IMR-90 (cell line): ENCODE results near the gene DPP10. TPM values are rescaled to one million over a fixed set of nuclear protein-coding genes. Genes with fewer than 3 reads are reported as not detected.

ENCODE experiments used
- ATAC-seq: fragments of 200-7000 bp; cut with Tn5 transposase; 2 replicates; pipeline ENCODE4 v1.9.1; 2020; ENCODE audit warnings: low read depth, mild to moderate bottlenecking, moderate library complexity
- BruUV-seq: library from RNA; stranded (reverse); fragments of 400-500 nt; replicated peaks from 2 replicates; lab custom pipeline; 2021; lab: Mats Ljungman, UMichigan
- CTCF ChIA-PET: fragments of 300-600 bp; formaldehyde crosslinking; extraction: SDS; loops from one replicate; lab custom pipeline; 2021; ENCODE audit warnings: antibody characterized with exemption; lab: Yijun Ruan, JAX
- POLR2A ChIA-PET: fragments of 300-600 bp; sonication (Branson Sonifier 250); formaldehyde crosslinking; loops from one replicate; lab custom pipeline; 2022; ENCODE audit warnings: antibody characterized with exemption; ENCODE audit not compliant: unreplicated experiment; lab: Charles Lee
- DNase-seq: peaks from one replicate; pipeline ENCODE4 v3.0.0; 2013
- H2AFZ ChIP-seq: replicated peaks from 2 replicates; pipeline ENCODE3; 2013; ENCODE audit warnings: low read length, mild to moderate bottlenecking; ENCODE audit not compliant: poor library complexity
- H2AK5ac ChIP-seq: 2 replicates; pipeline ENCODE4 v1.6.1; 2013; ENCODE audit warnings: low read depth, low read length, inconsistent platforms
- H2AK9ac ChIP-seq: replicated peaks from 2 replicates; pipeline ENCODE3; 2013; ENCODE audit warnings: mild to moderate bottlenecking, low read depth, low read length, moderate library complexity; ENCODE audit not compliant: poor library complexity
- H2BK120ac ChIP-seq: 2 replicates; pipeline ENCODE4 v1.6.1; 2013; ENCODE audit warnings: low read depth, low read length, inconsistent platforms
- H2BK15ac ChIP-seq: 3 replicates; pipeline ENCODE4 v1.6.1; 2013; ENCODE audit warnings: low read depth, low read length, inconsistent platforms
- H2BK20ac ChIP-seq: 2 replicates; pipeline ENCODE4 v1.6.1; 2013; ENCODE audit warnings: low read depth, mild to moderate bottlenecking, inconsistent platforms, low read length, moderate library complexity
- H2BK5ac ChIP-seq: 2 replicates; pipeline ENCODE4 v1.6.1; 2013; ENCODE audit warnings: mild to moderate bottlenecking, low read depth, low read length, inconsistent platforms; ENCODE audit not compliant: poor library complexity, severe bottlenecking
- H3K14ac ChIP-seq: replicated peaks from 2 replicates; pipeline ENCODE4 v1.6.1; 2013; ENCODE audit warnings: low read depth, low read length, inconsistent platforms
- H3K18ac ChIP-seq: 2 replicates; pipeline ENCODE4 v1.6.1; 2013; ENCODE audit warnings: low read depth, low read length, control low read depth
- H3K23ac ChIP-seq: 2 replicates; pipeline ENCODE4 v1.6.1; 2013; ENCODE audit warnings: low read depth, low read length, inconsistent platforms
- H3K27ac ChIP-seq: 2 replicates; pipeline ENCODE4 v1.5.1; 2013; ENCODE audit warnings: mild to moderate bottlenecking, control low read depth, low read length; ENCODE audit not compliant: insufficient read depth
- H3K27me3 ChIP-seq: 2 replicates; pipeline ENCODE4 v1.6.1; 2013; ENCODE audit warnings: low read length; ENCODE audit not compliant: control insufficient read depth, insufficient read depth
- H3K36me3 ChIP-seq: 2 replicates; pipeline ENCODE4 v1.6.1; 2013; ENCODE audit warnings: low read length, mixed read lengths; ENCODE audit not compliant: control insufficient read depth, insufficient read depth
- H3K4ac ChIP-seq: 2 replicates; pipeline ENCODE4 v1.6.1; 2013; ENCODE audit warnings: low read depth, low read length, inconsistent platforms
- H3K4me1 ChIP-seq: 2 replicates; pipeline ENCODE4 v1.6.1; 2013; ENCODE audit warnings: low read length, mixed read lengths; ENCODE audit not compliant: control insufficient read depth, insufficient read depth
- H3K4me2 ChIP-seq: 2 replicates; pipeline ENCODE4 v1.6.1; 2013; ENCODE audit warnings: low read depth, mild to moderate bottlenecking, control low read depth, low read length, moderate library complexity
- H3K4me3 ChIP-seq: 2 replicates; pipeline ENCODE4 v1.5.1; 2013; ENCODE audit warnings: low read depth, mild to moderate bottlenecking, control low read depth, low read length, moderate library complexity; ENCODE audit not compliant: insufficient read depth
- H3K56ac ChIP-seq: 2 replicates; pipeline ENCODE4 v1.6.1; 2013; ENCODE audit warnings: low read length, inconsistent platforms; ENCODE audit not compliant: insufficient read depth; ENCODE audit errors: extremely low read depth
- H3K79me1 ChIP-seq, 2 experiments: 2 replicates each; pipeline ENCODE4 v1.6.1; 2013; ENCODE audit warnings: low read length in 2 of 2, inconsistent platforms in 1 of 2, low read depth in 1 of 2
- H3K9ac ChIP-seq: 2 replicates; pipeline ENCODE4 v1.6.1; 2013; ENCODE audit warnings: low read depth, low read length, control low read depth
- H3K9me1 ChIP-seq: 2 replicates; pipeline ENCODE4 v1.6.1; 2013; ENCODE audit warnings: low read length, inconsistent platforms; ENCODE audit not compliant: insufficient read depth
- H3K9me3 ChIP-seq: 2 replicates; pipeline ENCODE4 v1.6.1; 2013; ENCODE audit warnings: low read length; ENCODE audit not compliant: control insufficient read depth, insufficient read depth
- H4K20me1 ChIP-seq: 2 replicates; pipeline ENCODE4 v1.6.1; 2013; ENCODE audit warnings: low read length, inconsistent platforms; ENCODE audit not compliant: insufficient read depth
- H4K5ac ChIP-seq: 2 replicates; pipeline ENCODE4 v1.6.1; 2013; ENCODE audit warnings: mild to moderate bottlenecking, low read depth, low read length, control low read depth
- H4K8ac ChIP-seq, 2 experiments: 2 replicates each; pipeline ENCODE4 v1.6.1; 2013; ENCODE audit warnings: low read depth in 2 of 2, low read length in 2 of 2, control low read depth in 1 of 2, inconsistent platforms in 1 of 2
- H4K91ac ChIP-seq: 2 replicates; pipeline ENCODE4 v1.6.1; 2013; ENCODE audit warnings: low read depth, low read length, inconsistent platforms; ENCODE audit not compliant: insufficient read depth
- BHLHE40 ChIP-seq: fragments of 150-350 bp; IDR thresholded peaks from 2 replicates; pipeline ENCODE4 v1.6.1; 2016; ENCODE audit warnings: mild to moderate bottlenecking, low read depth, low read length
- CEBPB ChIP-seq: IDR thresholded peaks from 2 replicates; pipeline ENCODE4 v1.6.1; 2012; ENCODE audit warnings: low read depth, low read length, improper control_type of control experiment
- CHD1 ChIP-seq: IDR thresholded peaks from 2 replicates; pipeline ENCODE4 v1.6.1; 2012; ENCODE audit warnings: low read depth, low read length, improper control_type of control experiment
- FOS ChIP-seq: fragments of 150-350 bp; IDR thresholded peaks from 2 replicates; pipeline ENCODE4 v1.6.1; 2016; ENCODE audit warnings: low read depth, low read length
- MAZ ChIP-seq: IDR thresholded peaks from 2 replicates; pipeline ENCODE4 v1.6.1; 2012; ENCODE audit warnings: low read depth, mild to moderate bottlenecking, low read length, improper control_type of control experiment, moderate library complexity, borderline replicate concordance
- MXI1 ChIP-seq: IDR thresholded peaks from 2 replicates; pipeline ENCODE4 v1.6.1; 2012; ENCODE audit warnings: low read depth, mild to moderate bottlenecking, low read length, moderate library complexity, borderline replicate concordance
- POLR2A ChIP-seq: IDR thresholded peaks from 2 replicates; pipeline ENCODE4 v1.6.1; 2012; ENCODE audit warnings: mild to moderate bottlenecking, low read depth, low read length
- RAD21 ChIP-seq: IDR thresholded peaks from 2 replicates; pipeline ENCODE4 v1.6.1; 2012; ENCODE audit warnings: low read length, improper control_type of control experiment
- RCOR1 ChIP-seq: IDR thresholded peaks from 2 replicates; pipeline ENCODE4 v1.6.1; 2012; ENCODE audit warnings: mild to moderate bottlenecking, low read length, improper control_type of control experiment; ENCODE audit not compliant: insufficient replicate concordance
- RFX5 ChIP-seq: IDR thresholded peaks from 2 replicates; pipeline ENCODE4 v1.8.0; 2012; ENCODE audit warnings: low read depth, mild to moderate bottlenecking, low read length, moderate library complexity
- dilution Hi-C: fragments of 300-500 bp; cut with HindIII; formaldehyde crosslinking; loops from one replicate; pipeline ENCODE4 v1.14.3; 2018; ENCODE audit warnings: low sequenced_read_pairs; ENCODE audit not compliant: unreplicated experiment
- in situ Hi-C: fragments of 300-500 bp; cut with MboI; formaldehyde crosslinking; loops from 3 replicates; pipeline ENCODE4 v1.14.3; 2019; ENCODE audit warnings: low sequenced_read_pairs, inconsistent platforms, mixed read lengths
- intact Hi-C: fragments of 100-400 bp; cut with micrococcal nuclease; formaldehyde crosslinking; loops from 2 replicates; pipeline ENCODE4 v1.10.0; 2022
- polyA plus RNA-seq, 3 experiments: library from polyadenylated mRNA; depleted of rRNA; stranded (reverse); fragments of >200 nt; gene quantifications; 2 replicates each; pipeline ENCODE4 v1.2.3, GENCODE V29; 2012; ENCODE audit warnings: low replicate concordance in 1 of 3
- total RNA-seq: library from RNA; depleted of rRNA; stranded (reverse); fragments of >200 nt; gene quantifications from 2 replicates; pipeline ENCODE4 v1.2.3, GENCODE V29; 2012
- TF ChIP-seq, protein P1 (sequence below): conservative IDR thresholded peaks from 2 replicates; pipeline ENCODE4 v1.5.1; 2012; ENCODE audit warnings: mild to moderate bottlenecking, low read depth, low read length, improper control_type of control experiment
- TF ChIP-seq, protein P2 (sequence below): fragments of 150-350 bp; IDR thresholded peaks from 2 replicates; pipeline ENCODE4 v1.6.1; 2017; ENCODE audit warnings: mild to moderate bottlenecking, antibody characterized with exemption, low read length, low read depth

The DPP10 gene
- total and polyA plus RNA-seq, 2 of the 4 experiments (the other 2 are of a cell fraction), result not detected

DNA sequence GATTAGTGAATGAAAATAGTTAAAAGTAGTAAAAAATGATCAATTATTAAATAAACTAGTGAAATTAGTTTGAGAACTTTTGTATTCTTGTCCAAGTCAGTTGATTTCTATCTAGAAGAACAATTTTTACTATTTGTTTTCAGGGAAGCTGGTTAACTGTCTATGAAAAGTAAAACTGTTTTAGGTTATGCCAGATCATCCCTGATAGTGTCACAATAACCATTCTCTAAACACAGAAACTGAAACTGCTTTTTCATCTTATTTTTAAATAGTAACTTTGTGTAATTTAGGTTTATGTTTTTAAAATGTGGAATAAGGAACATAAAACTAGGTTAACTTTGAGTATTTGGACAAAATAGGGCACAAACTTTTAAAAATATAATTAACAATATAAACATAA lies 1087.2 kb downstream of the DPP10 start:
- Histone ChIP-seq H3K27me3 (no peaks in the 10 kb centered on the region), H4K20me1 (no peaks in the 10 kb centered on the region), H4K8ac (no peak overlapping the region), H3K79me1 (no peaks in the 10 kb centered on the region), H3K9me3 (peaks cover 2% of the 10 kb centered on the region; the same call in 1 of the 2 replicates), H2AK5ac (no peak overlapping the region), H3K4ac (no peak overlapping the region), H2BK5ac (no peak overlapping the region), H2BK20ac (no peak overlapping the region), H2BK15ac (no peak overlapping the region), H4K5ac (no peak overlapping the region), H3K9me1 (no peaks in the 10 kb centered on the region), H2AFZ (no peak overlapping the region), H3K4me1 (no peaks in the 10 kb centered on the region), H2BK120ac (no peak overlapping the region), H3K27ac (no peak overlapping the region), H3K56ac (no peak overlapping the region), H3K36me3 (no peaks in the 10 kb centered on the region), H3K14ac (no peak overlapping the region), H3K4me2 (no peak overlapping the region), H3K18ac (no peak overlapping the region), H3K23ac (no peak overlapping the region), H3K9ac (no peak overlapping the region), H2AK9ac (no peak overlapping the region), H4K91ac (no peak overlapping the region), H3K4me3 (no peak overlapping the region)
- intact Hi-C loops (no loop called here), in situ Hi-C loops (no loop called here), dilution Hi-C loops (no loop called here)
- ChIA-PET POLR2A (no interaction called here), CTCF (no interaction called here)
- DNase-seq (no peak), ATAC-seq (no peak)
- no TSS peak for BruUV-seq
- TF ChIP-seq CEBPB (no peak), CHD1 (no peak), FOS (no peak), RAD21 (no peak), MXI1 (no peak), POLR2A (no peak), MAZ (no peak), RCOR1 (no peak), RFX5 (no peak), BHLHE40 (no peak)
- TF ChIP-seq, protein P1, sequence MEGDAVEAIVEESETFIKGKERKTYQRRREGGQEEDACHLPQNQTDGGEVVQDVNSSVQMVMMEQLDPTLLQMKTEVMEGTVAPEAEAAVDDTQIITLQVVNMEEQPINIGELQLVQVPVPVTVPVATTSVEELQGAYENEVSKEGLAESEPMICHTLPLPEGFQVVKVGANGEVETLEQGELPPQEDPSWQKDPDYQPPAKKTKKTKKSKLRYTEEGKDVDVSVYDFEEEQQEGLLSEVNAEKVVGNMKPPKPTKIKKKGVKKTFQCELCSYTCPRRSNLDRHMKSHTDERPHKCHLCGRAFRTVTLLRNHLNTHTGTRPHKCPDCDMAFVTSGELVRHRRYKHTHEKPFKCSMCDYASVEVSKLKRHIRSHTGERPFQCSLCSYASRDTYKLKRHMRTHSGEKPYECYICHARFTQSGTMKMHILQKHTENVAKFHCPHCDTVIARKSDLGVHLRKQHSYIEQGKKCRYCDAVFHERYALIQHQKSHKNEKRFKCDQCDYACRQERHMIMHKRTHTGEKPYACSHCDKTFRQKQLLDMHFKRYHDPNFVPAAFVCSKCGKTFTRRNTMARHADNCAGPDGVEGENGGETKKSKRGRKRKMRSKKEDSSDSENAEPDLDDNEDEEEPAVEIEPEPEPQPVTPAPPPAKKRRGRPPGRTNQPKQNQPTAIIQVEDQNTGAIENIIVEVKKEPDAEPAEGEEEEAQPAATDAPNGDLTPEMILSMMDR, result no peak
- TF ChIP-seq, protein P2, sequence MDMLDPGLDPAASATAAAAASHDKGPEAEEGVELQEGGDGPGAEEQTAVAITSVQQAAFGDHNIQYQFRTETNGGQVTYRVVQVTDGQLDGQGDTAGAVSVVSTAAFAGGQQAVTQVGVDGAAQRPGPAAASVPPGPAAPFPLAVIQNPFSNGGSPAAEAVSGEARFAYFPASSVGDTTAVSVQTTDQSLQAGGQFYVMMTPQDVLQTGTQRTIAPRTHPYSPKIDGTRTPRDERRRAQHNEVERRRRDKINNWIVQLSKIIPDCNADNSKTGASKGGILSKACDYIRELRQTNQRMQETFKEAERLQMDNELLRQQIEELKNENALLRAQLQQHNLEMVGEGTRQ, result no peak
